HepG2 (cell line): ENCODE measurements around the gene GRAMD2A. TPM values are rescaled to one million over a fixed set of nuclear protein-coding genes. Genes with fewer than 3 reads are reported as not detected.

Source experiments
- CREM ChIP-seq, 2 experiments: sonication (generic) in 1 of 2; formaldehyde crosslinking in 1 of 2; IDR thresholded peaks; 2 replicates each; pipeline versions ENCODE4 v1.4.0 to v1.6.1; 2016 to 2020; ENCODE audit warnings: antibody characterized with exemption in 1 of 2, mild to moderate bottlenecking in 1 of 2, missing genetic modification reagents in 1 of 2
- FOXO4 ChIP-seq: sonication (generic); formaldehyde crosslinking; conservative IDR thresholded peaks from 2 replicates; pipeline ENCODE4 v1.8.1; 2023; ENCODE audit warnings: missing genetic modification reagents
- HDAC6 ChIP-seq: fragments of 200-600 bp; sonication (generic); IDR thresholded peaks from 2 replicates; pipeline ENCODE4 v1.7.0; 2017; ENCODE audit warnings: mild to moderate bottlenecking, antibody characterized with exemption, low read length, low read depth
- HMG20B ChIP-seq: conservative IDR thresholded peaks from 2 replicates; pipeline ENCODE4 v1.6.1; 2016; ENCODE audit warnings: missing genetic modification reagents, missing compliant biosample characterization
- HNF1A ChIP-seq, 2 experiments: sonication (generic) in 1 of 2; formaldehyde crosslinking in 1 of 2; IDR thresholded peaks; 2 replicates each; pipeline versions ENCODE4 v1.4.0 to v1.6.1; 2016 to 2020; ENCODE audit warnings: borderline replicate concordance in 1 of 2, low read depth in 1 of 2, mild to moderate bottlenecking in 1 of 2, missing genetic modification reagents in 1 of 2
- KLF6 ChIP-seq: IDR thresholded peaks from 2 replicates; pipeline ENCODE4 v1.8.0; 2016; ENCODE audit warnings: missing biosample characterization, missing genetic modification reagents
- LBX2 ChIP-seq: sonication (generic); formaldehyde crosslinking; IDR thresholded peaks from 2 replicates; pipeline ENCODE4 v1.5.0; 2020; ENCODE audit warnings: missing genetic modification reagents, mild to moderate bottlenecking, borderline replicate concordance
- MAZ ChIP-seq, 2 experiments: sonication (generic) in 1 of 2; formaldehyde crosslinking in 1 of 2; IDR thresholded peaks; 2 replicates each; pipeline versions ENCODE4 v1.5.0 to v1.6.1; 2012 to 2020; ENCODE audit warnings: low read depth in 2 of 2, mild to moderate bottlenecking in 2 of 2, borderline replicate concordance in 1 of 2, improper control_type of control experiment in 1 of 2, low read length in 1 of 2, missing genetic modification reagents in 1 of 2, moderate library complexity in 1 of 2
- MEIS2 ChIP-seq: sonication (generic); formaldehyde crosslinking; IDR thresholded peaks from 2 replicates; pipeline ENCODE4 v1.9.0; 2021; ENCODE audit warnings: mild to moderate bottlenecking, missing genetic modification reagents
- SMAD3 ChIP-seq: sonication (generic); formaldehyde crosslinking; IDR thresholded peaks from 2 replicates; pipeline ENCODE4 v1.4.0; 2020; ENCODE audit warnings: missing genetic modification reagents
- SMARCE1 ChIP-seq: fragments of 450-650 bp; IDR thresholded peaks from 2 replicates; pipeline ENCODE4 v1.6.1; 2017; ENCODE audit warnings: borderline replicate concordance
- SNAPC5 ChIP-seq: sonication (generic); formaldehyde crosslinking; IDR thresholded peaks from 2 replicates; pipeline ENCODE4 v1.8.1; 2023; ENCODE audit warnings: mild to moderate bottlenecking, missing genetic modification reagents, borderline replicate concordance
- SPEN ChIP-seq: sonication (generic); formaldehyde crosslinking; IDR thresholded peaks from 2 replicates; pipeline ENCODE4 v1.5.1; 2020; ENCODE audit warnings: low read depth, mild to moderate bottlenecking, missing genetic modification reagents
- ZBTB8A ChIP-seq: sonication (generic); formaldehyde crosslinking; IDR thresholded peaks from 2 replicates; pipeline ENCODE4 v1.4.0; 2020; ENCODE audit warnings: mild to moderate bottlenecking, low read depth, missing genetic modification reagents, borderline replicate concordance
- ZFP62 ChIP-seq: sonication (generic); formaldehyde crosslinking; IDR thresholded peaks from 2 replicates; pipeline ENCODE4 v1.4.0; 2020; ENCODE audit warnings: missing genetic modification reagents
- ZNF10 ChIP-seq: sonication (generic); formaldehyde crosslinking; IDR thresholded peaks from 2 replicates; pipeline ENCODE4 v1.4.0; 2020; ENCODE audit warnings: mild to moderate bottlenecking, low read depth, missing genetic modification reagents, borderline replicate concordance
- ZNF121 ChIP-seq: sonication (generic); formaldehyde crosslinking; IDR thresholded peaks from 2 replicates; pipeline ENCODE4 v1.5.0; 2020; ENCODE audit warnings: mild to moderate bottlenecking, missing genetic modification reagents
- ZNF33B ChIP-seq: sonication (generic); formaldehyde crosslinking; IDR thresholded peaks from 2 replicates; pipeline ENCODE4 v1.5.1; 2020; ENCODE audit warnings: mild to moderate bottlenecking, missing genetic modification reagents
- ZNF354B ChIP-seq: sonication (generic); formaldehyde crosslinking; IDR thresholded peaks from 2 replicates; pipeline ENCODE4 v1.8.0; 2022; ENCODE audit warnings: mild to moderate bottlenecking, missing genetic modification reagents
- ZNF446 ChIP-seq: sonication (generic); formaldehyde crosslinking; IDR thresholded peaks from 2 replicates; pipeline ENCODE4 v1.5.0; 2020; ENCODE audit warnings: mild to moderate bottlenecking, missing genetic modification reagents
- ZNF543 ChIP-seq: sonication (generic); formaldehyde crosslinking; IDR thresholded peaks from 2 replicates; pipeline ENCODE4 v1.4.0; 2020; ENCODE audit warnings: mild to moderate bottlenecking, missing genetic modification reagents
- ZNF558 ChIP-seq: sonication (generic); formaldehyde crosslinking; IDR thresholded peaks from 2 replicates; pipeline ENCODE4 v1.9.0; 2022; ENCODE audit warnings: mild to moderate bottlenecking, missing genetic modification reagents, borderline replicate concordance
- polyA plus RNA-seq, 8 experiments: library from polyadenylated mRNA; depleted of rRNA in 3 of 8; stranded (reverse) in 7 of 8; unstranded in 1 of 8; fragments of >200 nt; fragmentation: Illumina TruSeq in 4 of 8; extraction: Trizol in 4 of 8; gene quantifications; 2 replicates each; pipeline versions ENCODE4 v1.2.1 to v1.2.3, GENCODE V29; 2011 to 2016; ENCODE audit warnings: low read depth in 4 of 8, missing spikeins in 1 of 8, mixed read lengths in 1 of 8; ENCODE audit not compliant: insufficient read depth in 1 of 8
- total RNA-seq, 5 experiments: library from RNA; depleted of rRNA; stranded (reverse); fragments of >200 nt; fragmentation: Illumina TruSeq; extraction: Trizol; gene quantifications; 2 replicates each; pipeline ENCODE4 v1.2.3, GENCODE V29; 2016; ENCODE audit warnings: low read depth in 1 of 5

The GRAMD2A gene
- total and polyA plus RNA-seq, 2 of the 13 experiments (the other 11 are each of a cell fraction or from before 2014, with no cell fraction given), result 0.04 TPM; not detected in 1

- no peak for TF ChIP-seq ZNF121 (CRISPR knock-in tag)
- TF ChIP-seq LBX2 (CRISPR knock-in tag), result peak; percentile 76; the same call in 1 of the 2 replicates
- TF ChIP-seq MAZ (IDR thresholded peaks at IDR 0.05; ENCODE audit: borderline replicate concordance, low read depth, low read length), result peak; percentile 23; the same call in 1 of the 2 replicates
- TF ChIP-seq MAZ (CRISPR knock-in tag; IDR thresholded peaks at IDR 0.05; ENCODE audit: low read depth), result peak; percentile 75
- TF ChIP-seq ZFP62 (CRISPR knock-in tag), result no peak
- no peak; the same call in 1 of the 2 replicates for TF ChIP-seq CREM (IDR thresholded peaks at IDR 0.05)
- no peak for TF ChIP-seq CREM (CRISPR knock-in tag; IDR thresholded peaks at IDR 0.05)
- TF ChIP-seq KLF6 (CRISPR knock-in tag), result peak; percentile 68; the same call in 1 of the 2 replicates
- no peak for TF ChIP-seq ZBTB8A (CRISPR knock-in tag)
- peak; percentile 34; the same call in 1 of the 2 replicates for TF ChIP-seq SPEN (CRISPR knock-in tag)
- no peak for TF ChIP-seq SNAPC5 (CRISPR knock-in tag)
- TF ChIP-seq SMARCE1, result no peak
- TF ChIP-seq MEIS2 (CRISPR knock-in tag), result no peak; the same call in 1 of the 2 replicates
- no peak for TF ChIP-seq SMAD3 (CRISPR knock-in tag)
- TF ChIP-seq ZNF558 (CRISPR knock-in tag), result peak; percentile 46; the same call in 1 of the 2 replicates
- TF ChIP-seq ZNF33B (CRISPR knock-in tag), result peak; percentile 26; the same call in 1 of the 2 replicates
- 0 out of 2 replicates have a peak, but pooled peaks have one; percentile 69 for TF ChIP-seq FOXO4 (CRISPR knock-in tag)
- TF ChIP-seq ZNF446 (CRISPR knock-in tag), result peak; percentile 78; the same call in 1 of the 2 replicates
- TF ChIP-seq ZNF543, result no peak
- TF ChIP-seq HMG20B (CRISPR knock-in tag), result no peak
- TF ChIP-seq HNF1A (IDR thresholded peaks at IDR 0.05; ENCODE audit: low read depth), result no peak
- TF ChIP-seq HNF1A (CRISPR knock-in tag; IDR thresholded peaks at IDR 0.05; ENCODE audit: borderline replicate concordance), result no peak
- TF ChIP-seq ZNF10 (CRISPR knock-in tag), result no peak
- TF ChIP-seq HDAC6, result no peak
- no peak for TF ChIP-seq ZNF354B (CRISPR knock-in tag)
Observed at GRCh38 chr15:72230197-72231065, 32.8 kb upstream of the GRAMD2A start (continued).
